ENCODE results near the gene ETV5.

The ETV5 gene

DNA sequence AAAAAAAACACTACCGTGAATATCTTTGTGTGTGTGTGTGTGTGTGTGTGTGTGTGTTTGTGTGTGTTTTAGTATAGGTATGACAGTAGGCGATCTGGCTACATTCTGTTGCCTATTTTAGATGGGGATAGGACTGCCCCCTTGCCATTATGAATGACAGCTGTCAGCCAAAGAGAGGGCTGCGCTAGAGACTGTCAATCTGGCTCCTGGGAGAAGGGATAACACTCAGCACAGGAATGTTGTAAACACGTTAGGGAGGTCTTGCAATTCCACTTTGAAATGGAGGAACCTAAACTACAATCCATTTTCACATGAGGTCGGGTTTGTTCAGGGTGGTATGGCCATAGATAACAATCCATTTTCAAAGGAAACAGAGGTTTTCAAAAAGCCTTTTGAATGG, 14.1 kb upstream of the ETV5 start:
- no peak for DNase-seq (ENCODE audit: low spot score)

DNA sequence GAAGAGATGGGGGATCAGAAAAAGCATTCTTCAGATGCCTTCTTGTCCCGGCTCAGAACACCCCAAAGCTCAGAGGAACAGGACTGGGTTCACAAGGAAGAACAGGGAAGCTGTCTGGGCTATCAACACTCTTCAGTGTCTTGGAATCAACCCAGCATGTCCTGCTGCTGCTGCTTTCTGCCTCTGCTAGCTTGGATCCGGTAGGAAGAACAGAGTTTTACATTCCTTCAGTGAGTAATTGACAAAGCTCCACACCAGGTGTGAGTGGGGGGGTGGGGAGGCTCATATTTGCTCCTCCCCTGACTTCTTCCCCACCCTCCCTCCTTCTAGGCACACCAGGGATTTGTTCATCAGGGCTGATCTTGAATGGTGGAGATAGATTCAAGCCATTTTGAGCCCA, 13.1 kb upstream of the ETV5 start:
- no peak for DNase-seq (ENCODE audit: low spot score)

DNA sequence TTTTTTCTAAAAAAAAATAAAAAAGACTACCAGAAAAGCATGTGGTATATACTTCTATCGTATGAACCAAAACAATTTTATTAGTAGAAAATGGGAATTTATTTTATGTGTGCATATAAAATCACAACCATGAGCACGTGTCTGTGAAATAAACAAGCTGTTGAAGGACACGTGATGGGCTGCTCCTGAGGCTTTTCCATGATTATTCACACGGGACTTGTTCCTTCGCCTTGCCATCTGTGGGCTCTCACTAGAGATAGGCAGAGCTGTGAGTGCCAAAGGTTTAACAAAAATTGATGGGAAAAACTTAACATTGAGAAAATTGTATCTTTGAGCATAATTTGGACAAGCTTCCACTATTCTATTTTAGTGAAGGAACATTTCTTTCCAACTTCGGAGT, 12.4 kb upstream of the ETV5 start:
- no peak for DNase-seq (ENCODE audit: low spot score)

DNA sequence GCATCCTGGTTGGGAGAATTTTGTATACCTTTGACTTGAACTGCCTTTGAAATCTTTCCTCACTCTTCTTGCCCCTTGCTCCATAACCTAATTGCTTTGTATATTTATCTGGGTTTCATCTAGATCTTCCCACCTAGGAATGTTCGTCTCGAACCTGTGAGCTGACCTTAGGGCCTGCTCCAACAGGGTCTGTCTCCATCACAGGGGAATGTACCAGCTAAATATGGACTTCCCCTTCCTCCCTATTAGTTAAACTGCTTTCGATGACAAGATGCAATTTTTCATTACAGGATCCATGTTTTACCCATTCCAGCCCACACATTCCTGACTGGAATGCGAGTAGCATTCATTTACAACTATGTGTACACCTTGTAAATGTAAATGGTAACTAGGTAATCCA, 10.6 kb upstream of the ETV5 start:
- DNase-seq (ENCODE audit: low spot score), result no peak

DNA sequence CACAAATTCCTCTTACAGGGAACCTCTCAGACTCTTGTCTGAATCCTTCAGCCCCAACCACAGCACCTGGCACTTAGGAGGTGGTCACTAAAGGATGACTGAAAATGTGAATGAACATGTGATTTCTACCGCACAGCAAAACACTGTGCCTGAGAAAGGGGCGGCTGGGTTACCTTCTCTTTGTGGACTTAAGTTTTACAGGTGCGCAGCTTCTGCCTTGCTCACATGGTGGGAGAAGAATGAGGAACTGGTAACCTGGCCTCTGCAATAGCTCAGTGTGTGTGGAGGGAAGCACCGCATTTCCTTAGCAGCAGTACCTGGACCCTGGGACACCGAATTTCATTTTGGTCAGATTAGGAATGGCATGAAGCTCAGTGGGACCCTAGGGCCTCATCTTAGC, 9.8 kb upstream of the ETV5 start:
- DNase-seq (ENCODE audit: low spot score), result no peak

DNA sequence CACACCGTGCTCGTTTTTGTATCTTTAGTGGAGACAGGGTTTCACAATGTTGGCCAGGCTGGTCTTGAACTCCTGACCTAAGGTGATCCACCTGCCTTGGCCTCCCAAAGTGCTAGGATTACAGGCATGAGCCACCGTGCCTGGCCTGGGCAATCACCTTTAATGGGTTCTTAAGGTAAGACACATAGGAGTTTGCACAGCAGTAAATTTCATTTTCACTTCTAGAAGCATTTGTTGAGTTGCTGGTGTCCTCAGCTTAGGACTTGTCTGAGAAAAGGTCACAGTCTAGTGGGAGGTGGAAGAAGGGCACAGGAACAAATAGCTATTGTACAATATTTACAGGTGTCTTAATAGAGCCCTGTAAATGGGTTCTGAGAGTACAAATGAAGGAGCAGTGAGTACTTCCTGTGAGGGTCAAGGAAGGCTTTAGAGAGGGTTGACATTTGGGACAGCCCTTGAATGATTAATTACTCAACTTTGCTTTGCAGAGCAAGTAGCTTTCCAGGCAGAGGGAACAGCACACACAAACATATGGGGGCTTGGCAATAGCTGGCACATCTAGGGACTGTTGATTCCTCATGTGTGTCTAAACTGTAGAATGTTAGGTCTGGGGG, 8.7 kb upstream of the ETV5 start:
- DNase-seq (ENCODE audit: low spot score), result no peak

DNA sequence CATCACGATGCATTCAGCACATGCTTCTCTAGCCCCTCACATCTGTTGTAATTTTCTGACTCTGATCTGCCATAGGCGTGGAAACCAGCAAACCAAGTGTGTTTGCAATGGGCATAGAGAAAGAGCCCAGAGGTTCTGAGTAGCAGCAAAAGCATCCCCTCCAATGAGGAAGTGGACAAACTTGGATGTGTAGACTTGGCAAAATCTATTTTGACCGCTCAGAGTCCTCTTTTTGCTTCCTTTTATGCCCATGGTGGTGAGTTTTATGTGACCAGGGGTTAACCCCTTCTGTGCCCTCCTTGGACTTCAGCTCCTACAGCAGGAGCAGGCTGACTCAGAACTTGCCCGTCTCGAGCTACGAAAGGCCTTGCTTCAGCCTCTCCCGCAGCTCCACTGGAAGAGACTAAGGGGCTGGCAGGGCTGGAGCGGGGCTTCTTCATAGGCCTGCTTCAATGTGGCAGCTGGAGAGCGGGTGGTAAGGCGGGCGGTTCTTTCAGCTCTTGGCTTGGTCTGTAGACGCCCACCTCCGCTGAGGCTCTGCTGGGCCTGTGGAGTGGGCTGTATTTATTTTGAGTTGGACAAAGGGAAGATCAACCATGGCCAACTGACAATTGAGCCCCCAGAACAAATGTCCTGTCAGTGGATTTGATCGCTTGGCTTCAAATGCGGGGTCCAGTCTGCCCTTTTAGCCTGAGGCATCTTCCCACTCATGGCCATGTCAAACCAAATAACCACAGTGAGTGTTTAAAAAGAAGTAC, 6.5 kb upstream of the ETV5 start:
- DNase-seq (ENCODE audit: low spot score), result no peak

DNA sequence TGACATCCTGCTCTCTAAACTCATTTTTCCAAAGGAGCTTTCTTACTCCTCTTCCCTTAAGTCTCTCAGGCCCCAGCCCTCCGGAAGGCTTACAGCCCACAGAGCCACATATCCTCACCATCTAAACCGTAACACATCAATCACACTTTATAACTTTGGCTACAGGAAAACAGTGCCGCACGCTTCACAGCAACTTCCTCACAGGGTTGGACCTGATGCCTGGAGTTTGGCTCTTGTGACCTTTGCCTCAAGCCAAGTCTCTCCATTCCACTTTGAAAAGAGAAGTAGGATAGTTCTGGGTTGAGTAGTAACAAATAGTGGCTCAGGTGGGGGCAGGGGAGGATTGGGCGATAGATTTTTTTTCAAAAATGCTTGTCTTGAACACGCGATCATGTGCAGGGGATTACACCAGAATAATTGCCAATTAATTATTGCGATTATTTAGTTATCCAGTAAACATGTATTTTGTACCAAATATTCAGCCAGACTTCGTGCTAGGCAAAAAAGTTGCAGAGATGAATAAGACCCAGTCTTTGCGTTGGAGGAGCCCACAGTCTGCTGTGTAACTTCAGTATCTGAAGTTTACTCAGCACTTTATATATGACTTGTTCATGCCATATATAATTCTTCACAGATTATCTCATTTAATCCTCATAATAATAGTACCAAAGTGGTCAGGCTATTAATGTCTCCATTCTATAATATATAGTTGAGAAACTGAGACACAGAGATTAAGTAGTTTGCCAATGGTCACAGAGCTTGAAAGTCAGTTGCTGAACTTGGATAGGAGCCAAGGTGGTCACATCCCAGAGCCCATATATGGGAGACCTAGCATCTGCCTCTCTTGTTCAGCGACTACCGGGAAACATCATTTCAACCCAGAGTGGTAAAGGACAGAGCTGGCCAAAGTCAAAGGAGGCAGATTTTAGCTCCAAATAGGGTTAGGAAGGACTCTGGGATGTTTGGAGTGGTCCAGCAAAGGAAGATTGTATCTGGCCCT, 2.4 kb upstream of the ETV5 start:
- DNase-seq (ENCODE audit: low spot score), result no peak

DNA sequence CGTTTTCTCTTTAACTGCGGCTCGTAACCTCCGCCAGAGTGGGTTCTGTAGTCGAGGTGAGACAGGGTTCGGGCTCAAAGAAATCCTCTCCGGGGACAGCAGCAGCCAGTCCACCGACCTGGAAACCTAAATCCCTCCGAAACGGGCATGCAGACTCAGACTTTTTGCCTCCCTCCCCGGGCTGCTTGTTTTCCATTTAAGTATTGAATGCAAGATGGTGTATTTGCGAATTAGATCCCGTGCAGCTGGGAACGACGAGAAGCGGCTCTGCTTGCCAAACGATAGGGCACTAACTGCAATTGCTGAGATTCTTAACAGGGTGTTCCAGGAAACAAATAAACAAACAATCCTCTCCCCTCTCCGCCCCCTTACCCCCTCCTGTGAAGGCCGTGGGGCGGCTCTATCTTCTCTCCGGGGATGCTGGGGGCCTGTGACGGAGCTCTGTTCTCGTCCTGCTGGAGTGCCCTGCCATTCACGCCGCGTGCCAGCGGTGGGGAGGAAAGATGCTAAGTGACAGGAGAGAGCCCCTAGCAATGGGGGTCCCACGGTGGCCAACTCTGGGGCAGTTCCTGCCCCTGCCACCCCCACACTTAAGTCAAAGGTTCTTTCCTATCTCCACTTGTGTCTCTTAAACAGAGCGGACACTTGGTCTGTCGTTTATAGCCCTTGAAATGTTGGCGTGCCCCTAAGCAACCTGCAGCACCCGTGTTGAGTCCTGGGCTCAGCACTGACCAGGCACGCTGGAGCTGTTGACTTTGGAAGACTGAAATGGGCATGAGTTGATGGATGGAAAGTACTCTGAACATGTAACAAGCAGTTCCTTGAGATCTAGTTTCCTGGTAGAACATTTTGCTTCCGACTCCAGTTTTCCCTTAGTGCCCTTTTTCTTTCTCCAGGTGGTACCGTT, 1.3 kb upstream of the ETV5 start:
- DNase-seq (ENCODE audit: low spot score), result peak; percentile 47

DNA sequence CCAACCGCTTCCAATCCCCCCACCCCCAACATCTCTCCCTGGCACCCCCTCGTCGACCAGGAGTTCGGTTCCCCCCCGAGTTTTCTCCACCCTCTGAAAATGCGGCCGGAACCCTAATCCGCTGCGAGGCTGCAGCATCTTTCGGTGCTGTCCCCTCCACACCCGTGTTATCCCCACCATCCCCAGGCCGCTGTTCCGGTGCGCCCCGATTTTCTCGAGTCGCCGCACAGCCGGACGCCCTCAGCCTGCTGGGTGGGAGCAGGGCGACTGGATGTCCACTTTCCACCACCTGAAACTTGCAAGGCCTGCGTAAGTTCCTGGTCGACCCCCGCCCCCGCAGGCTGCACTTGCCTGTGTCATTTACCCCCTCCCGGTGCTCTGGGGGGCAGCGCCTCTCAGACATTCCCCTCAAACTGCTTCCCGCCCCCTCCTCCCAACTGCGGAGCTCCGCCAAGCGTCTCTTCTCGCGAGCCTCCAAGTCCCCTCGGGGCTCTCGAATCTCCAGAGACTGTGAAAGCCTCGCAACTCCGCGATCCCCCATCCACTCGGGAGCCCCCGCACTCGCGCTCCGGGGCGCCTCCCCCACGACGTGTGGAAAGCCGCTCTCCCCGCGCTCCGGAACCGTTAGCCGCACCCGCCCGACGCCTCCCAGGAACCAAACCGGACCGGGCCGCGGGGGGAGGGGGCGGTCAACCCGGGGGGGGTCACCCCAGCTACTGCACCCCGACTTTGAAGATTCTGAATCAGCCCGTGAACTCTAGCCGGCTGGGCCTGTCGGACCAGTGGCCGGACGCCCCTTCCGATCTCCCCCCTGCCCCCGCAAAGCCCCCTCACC, 566 bp downstream of the ETV5 start:
- DNase-seq (ENCODE audit: low spot score), result peak; percentile 79

DNA sequence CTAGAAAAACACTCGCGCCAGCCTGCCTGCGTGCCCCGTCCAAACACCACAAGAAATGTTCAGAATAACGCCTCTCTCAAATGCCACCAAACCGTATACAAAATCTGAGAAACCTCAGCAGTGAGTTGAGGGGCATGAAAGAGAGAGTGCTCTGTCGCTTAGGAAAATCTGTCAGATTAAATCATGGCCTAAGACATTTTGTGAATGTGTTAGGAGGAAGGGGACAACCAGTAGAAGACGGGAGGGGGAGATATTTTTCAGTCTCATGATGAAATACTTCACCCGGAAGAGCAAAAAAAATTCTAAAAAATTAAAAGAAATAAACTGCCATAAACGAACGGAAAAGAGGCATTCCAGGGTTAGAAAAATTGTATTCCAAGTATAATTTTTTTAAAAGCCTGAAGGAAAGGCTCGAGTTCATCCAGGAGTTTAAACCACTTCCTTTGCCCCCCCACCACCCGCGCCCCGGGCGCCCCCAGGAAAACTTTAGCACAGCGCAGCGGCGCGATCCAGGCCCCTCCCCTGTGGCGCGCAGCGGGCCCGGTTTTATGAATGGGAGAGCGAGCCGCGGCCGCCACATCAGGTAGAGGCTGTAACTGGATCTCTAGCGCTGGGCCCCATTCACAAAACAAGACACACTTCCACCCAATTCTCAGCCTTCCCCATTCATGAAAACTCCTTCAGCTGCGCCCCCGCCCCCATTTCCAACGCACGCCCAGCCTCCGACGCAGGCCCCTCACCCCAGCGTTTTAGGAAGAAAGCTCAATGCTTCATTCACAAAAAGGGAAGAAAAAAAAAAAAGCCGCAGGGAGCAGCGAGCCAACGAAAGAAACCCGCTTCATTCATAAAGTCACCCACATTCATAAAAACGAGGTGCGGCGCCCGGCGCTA, 1.4 kb downstream of the ETV5 start:
- peak; percentile 78 for DNase-seq (ENCODE audit: low spot score)

DNA sequence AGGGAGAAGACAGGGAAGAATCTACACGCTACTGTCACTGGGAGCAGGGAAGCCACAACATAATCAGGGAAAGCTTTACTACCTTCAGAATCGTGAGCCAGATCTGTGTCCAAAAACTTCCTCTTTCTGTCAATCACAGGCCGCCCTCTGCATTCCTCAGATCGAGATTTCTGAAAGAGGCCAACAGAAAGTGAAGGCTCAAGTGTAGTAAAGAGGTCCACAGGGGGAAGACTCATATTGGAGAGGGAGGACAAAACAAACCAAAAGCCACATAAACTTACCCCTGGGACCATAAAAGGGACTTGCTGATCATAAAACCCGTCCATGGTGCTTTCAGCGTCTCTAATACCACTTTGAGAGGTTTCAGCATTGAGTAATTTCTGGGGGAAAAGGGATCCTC, 3.3 kb downstream of the ETV5 start:
- DNase-seq (ENCODE audit: low spot score), result no peak

DNA sequence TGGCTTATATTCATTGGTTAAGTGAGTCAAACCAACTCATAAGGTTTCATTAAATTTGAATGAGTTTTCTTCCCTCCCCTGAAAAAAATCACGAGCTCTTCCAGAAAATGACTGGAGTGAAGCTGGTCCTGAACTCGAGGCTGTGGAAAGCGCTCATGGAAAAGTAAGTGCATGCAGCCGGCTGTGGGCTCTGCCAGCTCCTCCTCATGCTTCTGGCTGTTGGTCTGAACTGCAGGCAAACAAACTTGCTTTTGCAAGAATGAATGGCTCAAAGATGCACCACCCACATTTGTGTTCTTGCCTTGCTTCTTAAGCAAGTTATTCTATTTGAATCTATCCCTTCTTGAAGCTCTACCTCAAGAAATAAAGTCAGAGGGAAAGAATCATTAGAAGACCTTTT, 6.2 kb downstream of the ETV5 start:
- DNase-seq (ENCODE audit: low spot score), result no peak

DNA sequence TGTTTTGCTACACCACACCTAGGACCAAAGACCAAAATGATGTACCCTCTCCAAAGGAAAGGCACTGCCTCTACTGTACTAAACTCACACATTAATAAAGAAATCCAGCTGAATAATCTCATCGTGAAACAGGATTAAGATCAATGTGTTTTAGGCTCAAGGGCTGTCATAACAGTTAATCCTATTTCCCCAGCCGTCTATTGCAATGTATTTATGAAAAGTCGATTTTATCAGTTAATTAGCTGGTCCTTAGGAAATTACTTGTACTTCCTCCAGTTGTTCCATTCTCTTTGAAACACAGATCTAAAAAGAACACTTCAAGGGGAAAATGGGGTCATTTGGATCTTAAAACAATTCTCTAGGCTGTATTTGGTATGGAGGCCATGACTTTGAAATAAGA, 8.5 kb downstream of the ETV5 start:
- no peak for DNase-seq (ENCODE audit: low spot score)

DNA sequence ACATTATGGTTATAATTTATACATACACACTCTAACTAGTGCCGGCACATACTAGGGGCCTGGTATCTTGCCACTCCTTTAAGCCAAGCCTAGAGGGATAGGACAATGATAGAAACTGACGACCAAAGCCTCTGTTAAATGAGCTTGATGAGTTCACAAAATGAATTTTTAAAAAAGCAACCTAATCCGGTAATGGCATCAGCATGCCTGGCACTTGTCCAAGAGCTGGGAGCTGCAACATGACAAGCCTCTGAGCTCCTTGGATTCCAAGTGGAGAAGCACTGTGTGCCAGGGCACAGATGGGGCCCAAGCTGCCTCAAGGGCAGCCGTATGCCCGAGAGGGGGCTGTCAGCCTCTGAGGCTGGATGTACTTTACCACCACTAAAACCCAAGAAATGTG, 9.7 kb downstream of the ETV5 start:
- DNase-seq (ENCODE audit: low spot score), result peak; percentile 55

DNA sequence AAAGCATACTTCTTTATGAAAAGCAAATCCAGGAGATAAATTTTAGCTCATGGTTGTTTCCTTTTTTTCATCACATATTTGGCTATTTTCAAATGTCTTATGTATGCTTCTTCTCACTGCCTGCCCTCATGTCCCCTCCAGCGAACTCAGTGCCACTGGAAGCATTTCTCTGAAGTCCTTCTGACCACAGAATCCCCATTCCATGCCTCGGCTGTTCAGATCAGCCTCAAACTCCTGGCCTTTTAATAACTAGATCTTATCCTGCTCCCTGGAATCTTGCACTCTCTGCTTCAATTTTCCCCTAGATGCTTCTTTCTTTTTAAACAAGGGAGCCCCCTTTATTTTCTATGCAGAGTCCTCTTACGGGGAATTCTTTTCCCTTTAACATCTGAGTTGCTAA, 10.1 kb downstream of the ETV5 start:
- no peak for DNase-seq (ENCODE audit: low spot score)

DNA sequence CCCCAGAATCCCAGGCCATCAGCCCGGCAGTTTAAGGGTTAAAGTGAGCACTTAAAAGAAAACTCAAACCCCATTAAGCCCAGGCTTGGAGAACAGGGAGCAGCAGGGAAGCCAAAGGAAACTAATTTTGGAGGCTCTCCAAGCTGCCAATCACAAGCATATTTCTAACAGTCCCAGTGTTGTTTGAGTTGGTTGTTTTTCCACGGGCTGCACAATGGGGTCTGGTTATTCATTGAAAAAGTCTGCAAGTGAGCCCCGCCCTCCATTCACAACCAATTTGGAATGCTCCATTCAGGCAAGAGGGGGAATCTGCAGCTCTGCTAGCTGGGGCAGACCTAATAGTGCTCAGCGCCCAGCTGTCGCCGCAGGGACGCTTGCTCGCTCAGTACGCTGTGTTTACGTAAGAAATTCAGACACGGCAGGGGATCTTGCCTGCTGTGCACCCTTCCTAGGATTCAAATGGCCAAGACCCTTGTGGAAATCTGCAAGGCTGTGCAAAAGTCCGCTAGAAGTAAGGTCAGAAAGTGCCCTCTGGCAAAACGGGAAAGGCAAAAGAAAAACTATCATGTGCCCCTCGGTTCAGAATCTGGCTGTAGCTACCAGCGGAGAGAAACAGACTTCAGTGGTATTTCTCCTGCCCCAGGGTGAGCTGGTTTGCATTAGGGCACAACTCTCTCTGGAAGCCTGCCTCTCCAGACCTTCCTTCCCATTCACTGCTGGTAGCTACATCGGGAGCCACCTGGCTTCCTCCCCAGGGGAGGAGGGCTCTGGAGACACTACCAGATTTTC, 11.0 kb downstream of the ETV5 start:
- peak; percentile 80 for DNase-seq (ENCODE audit: low spot score)

DNA sequence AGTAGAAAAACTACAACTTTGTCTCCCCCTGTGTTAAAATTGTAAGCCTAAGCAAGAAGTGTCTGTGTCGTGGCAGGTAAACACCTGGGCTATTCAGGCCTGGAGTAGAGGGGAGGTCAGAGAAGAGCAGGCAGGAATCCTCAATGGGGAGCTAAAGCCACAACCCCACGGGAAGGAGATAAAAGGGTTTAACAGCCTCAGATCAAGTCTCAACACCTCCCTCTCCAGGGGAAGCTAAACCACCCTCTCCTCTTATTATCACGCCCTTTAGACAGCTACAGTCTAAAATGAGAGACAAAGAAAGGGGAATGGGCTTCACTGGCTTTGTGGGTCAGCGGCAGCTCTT, 11.6 kb downstream of the ETV5 start:
- DNase-seq (ENCODE audit: low spot score), result no peak

DNA sequence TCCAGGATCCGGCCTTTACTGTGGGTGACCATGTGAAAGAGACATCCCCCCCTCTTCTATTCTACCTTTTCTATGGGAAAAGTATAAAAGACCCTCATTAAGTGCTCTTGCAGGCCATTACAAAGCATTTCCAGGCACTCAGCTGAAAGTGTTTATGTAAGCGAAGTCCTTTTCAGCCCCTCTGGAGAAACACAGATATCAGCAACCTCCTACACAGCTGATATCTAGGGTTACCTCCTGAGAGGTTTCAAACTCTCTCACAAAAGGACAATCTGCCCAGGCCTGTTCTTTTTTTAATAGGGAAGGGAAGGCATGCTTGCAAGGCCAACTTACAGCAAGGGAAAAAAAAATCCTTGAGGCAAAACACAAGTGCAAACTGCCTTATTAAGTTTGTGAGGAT, 12.6 kb downstream of the ETV5 start:
- no peak for DNase-seq (ENCODE audit: low spot score)

All from GM03348 (cell line).